Measurements from ENCODE around the gene SMAD4. TPM values are rescaled to one million over a fixed set of nuclear protein-coding genes. Genes with fewer than 3 reads are reported as not detected.

Gene SMAD4
- total RNA-seq, 1 experiment from 2014 or later = 19.7 TPM

DNA sequence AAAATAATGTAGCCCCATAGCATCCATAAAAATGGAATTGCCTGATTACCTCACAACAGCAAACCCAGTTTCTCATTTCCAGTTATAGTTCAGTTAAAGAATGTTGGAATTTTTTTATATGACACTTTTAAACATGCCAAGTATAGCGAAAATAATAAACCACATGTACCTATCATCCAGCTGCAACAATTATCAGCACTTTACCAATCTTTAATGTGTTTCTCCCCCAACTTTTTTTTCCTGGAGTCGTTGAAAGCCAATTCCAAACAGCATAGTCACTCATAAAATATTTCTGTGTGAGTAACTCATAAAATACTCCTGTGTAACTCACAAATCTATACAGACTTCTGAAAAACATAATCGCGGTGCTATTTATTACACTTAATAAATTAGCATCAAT is 38.1 kb downstream of the SMAD4 start:
- Histone ChIP-seq H3K9ac (ENCODE audit: low read length) (no peak overlapping the region), H4K20me1 (ENCODE audit: low read length) (no peaks in the 10 kb centered on the region), H3K36me3 (ENCODE audit: low read depth, low read length) (no peaks in the 10 kb centered on the region), H3K4me1 (ENCODE audit: insufficient read depth, low read length) (peaks cover 16% of the 10 kb centered on the region), H3K27me3 (ENCODE audit: low read length) (no peaks in the 10 kb centered on the region), H2AFZ (ENCODE audit: low read length) (no peak overlapping the region), H3F3A (ENCODE audit: low read length, unreplicated experiment) (no peaks in the 10 kb centered on the region), H3K79me2 (ENCODE audit: low read length) (no peaks in the 10 kb centered on the region), H3K27ac (ENCODE audit: low read length) (peak overlapping the region; percentile 10; the same call in 1 of the 2 replicates), H3K9me2 (replicated peaks; ENCODE audit: low read length) (no peaks in the 10 kb centered on the region), H3K4me2 (ENCODE audit: low read length) (peak overlapping the region; percentile 16; the same call in 1 of the 2 replicates), H3K4me3 (ENCODE audit: low read length) (no peak overlapping the region), H3K9me3 (ENCODE audit: low read length) (no peaks in the 10 kb centered on the region)
- TF ChIP-seq, protein P1, sequence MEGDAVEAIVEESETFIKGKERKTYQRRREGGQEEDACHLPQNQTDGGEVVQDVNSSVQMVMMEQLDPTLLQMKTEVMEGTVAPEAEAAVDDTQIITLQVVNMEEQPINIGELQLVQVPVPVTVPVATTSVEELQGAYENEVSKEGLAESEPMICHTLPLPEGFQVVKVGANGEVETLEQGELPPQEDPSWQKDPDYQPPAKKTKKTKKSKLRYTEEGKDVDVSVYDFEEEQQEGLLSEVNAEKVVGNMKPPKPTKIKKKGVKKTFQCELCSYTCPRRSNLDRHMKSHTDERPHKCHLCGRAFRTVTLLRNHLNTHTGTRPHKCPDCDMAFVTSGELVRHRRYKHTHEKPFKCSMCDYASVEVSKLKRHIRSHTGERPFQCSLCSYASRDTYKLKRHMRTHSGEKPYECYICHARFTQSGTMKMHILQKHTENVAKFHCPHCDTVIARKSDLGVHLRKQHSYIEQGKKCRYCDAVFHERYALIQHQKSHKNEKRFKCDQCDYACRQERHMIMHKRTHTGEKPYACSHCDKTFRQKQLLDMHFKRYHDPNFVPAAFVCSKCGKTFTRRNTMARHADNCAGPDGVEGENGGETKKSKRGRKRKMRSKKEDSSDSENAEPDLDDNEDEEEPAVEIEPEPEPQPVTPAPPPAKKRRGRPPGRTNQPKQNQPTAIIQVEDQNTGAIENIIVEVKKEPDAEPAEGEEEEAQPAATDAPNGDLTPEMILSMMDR (conservative IDR thresholded peaks at IDR 0.05; ENCODE audit: low read depth, low read length) = no peak
- TF ChIP-seq EZH2phosphoT487 (IDR thresholded peaks at IDR 0.05; ENCODE audit: borderline replicate concordance, low read length) (no peak), EZH2 (IDR thresholded peaks at IDR 0.05; ENCODE audit: low read length, unreplicated experiment) (no peak)
- BruUV-seq (replicated peaks) = no TSS peak
- ATAC-seq (peak; percentile 69), DNase-seq (peak; percentile 51)
- ChIA-PET CTCF (no interaction called here), POLR2A (ENCODE audit: unreplicated experiment) (no interaction called here)
- intact Hi-C loops (cut with micrococcal nuclease) = no loop called here

DNA sequence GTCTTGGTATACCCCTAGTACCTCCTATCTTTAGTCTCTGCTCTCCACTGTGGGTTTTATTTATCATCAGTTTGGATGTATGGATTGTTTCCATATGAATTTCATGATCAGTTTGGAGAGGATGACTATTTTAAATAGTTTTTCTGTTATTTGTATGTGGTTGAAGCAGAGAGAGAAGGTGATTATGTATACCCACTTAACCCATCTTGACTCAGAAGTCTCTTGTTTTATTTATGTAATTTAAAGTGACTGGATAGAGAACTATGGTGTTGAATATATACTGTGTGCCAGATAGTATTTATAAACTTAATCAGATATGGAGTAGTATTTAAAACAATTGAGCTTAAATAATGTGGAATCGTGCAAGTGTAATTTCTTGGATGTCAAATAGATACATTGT is 39.9 kb downstream of the SMAD4 start:
- POLR2A ChIA-PET (ENCODE audit: unreplicated experiment) = no interaction called here
- Histone ChIP-seq H3K9ac (ENCODE audit: low read length) (no peak overlapping the region), H3K36me3 (ENCODE audit: low read depth, low read length) (no peaks in the 10 kb centered on the region), H3K27ac (ENCODE audit: low read length) (no peak overlapping the region), H3K27me3 (ENCODE audit: low read length) (no peaks in the 10 kb centered on the region), H2AFZ (ENCODE audit: low read length) (no peak overlapping the region), H3K4me1 (ENCODE audit: insufficient read depth, low read length) (peaks cover 16% of the 10 kb centered on the region), H3K4me2 (ENCODE audit: low read length) (no peak overlapping the region), H3K79me2 (ENCODE audit: low read length) (no peaks in the 10 kb centered on the region), H4K20me1 (ENCODE audit: low read length) (no peaks in the 10 kb centered on the region), H3K9me3 (ENCODE audit: low read length) (no peaks in the 10 kb centered on the region), H3F3A (ENCODE audit: low read length, unreplicated experiment) (no peaks in the 10 kb centered on the region), H3K4me3 (ENCODE audit: low read length) (no peak overlapping the region), H3K9me2 (replicated peaks; ENCODE audit: low read length) (no peaks in the 10 kb centered on the region)
- no peak for DNase-seq
- intact Hi-C loops (cut with micrococcal nuclease) = no loop called here
- no peak for ATAC-seq
- TF ChIP-seq EZH2phosphoT487 (IDR thresholded peaks at IDR 0.05; ENCODE audit: borderline replicate concordance, low read length) (no peak), EZH2 (IDR thresholded peaks at IDR 0.05; ENCODE audit: low read length, unreplicated experiment) (no peak)
- TF ChIP-seq, protein P1 (conservative IDR thresholded peaks at IDR 0.05; ENCODE audit: low read depth, low read length) = no peak
- no TSS peak for BruUV-seq (replicated peaks)
- CTCF ChIA-PET = no interaction called here

DNA sequence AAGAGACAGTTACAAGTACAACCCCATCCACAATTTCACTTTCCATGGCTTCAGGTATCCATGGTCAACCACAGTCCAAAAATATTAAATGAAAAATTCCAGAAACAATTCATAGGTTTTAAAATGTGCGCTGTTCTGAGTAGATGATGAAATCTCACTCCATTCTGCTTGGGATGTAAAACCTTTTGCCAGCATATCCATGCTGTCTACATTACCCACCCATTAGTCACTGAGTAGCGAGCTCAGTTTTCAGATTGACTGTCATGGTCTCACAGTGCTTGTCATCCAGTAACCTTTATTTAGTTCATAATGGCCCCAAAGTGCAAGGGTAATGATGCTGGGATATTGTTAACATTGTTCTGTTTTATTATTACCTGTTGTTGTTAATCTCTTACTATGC is 40.5 kb downstream of the SMAD4 start:
- no peak overlapping the region for H3K27ac ChIP-seq (ENCODE audit: low read length)
- no TSS peak for BruUV-seq (replicated peaks)
- H3K4me3 ChIP-seq (ENCODE audit: low read length) = no peak overlapping the region
- H3K36me3 ChIP-seq (ENCODE audit: low read depth, low read length) = no peaks in the 10 kb centered on the region
- TF ChIP-seq EZH2phosphoT487 (IDR thresholded peaks at IDR 0.05; ENCODE audit: borderline replicate concordance, low read length) (no peak), EZH2 (IDR thresholded peaks at IDR 0.05; ENCODE audit: low read length, unreplicated experiment) (no peak)
- TF ChIP-seq, protein P1 (conservative IDR thresholded peaks at IDR 0.05; ENCODE audit: low read depth, low read length) = no peak
- no peaks in the 10 kb centered on the region for H3K9me2 ChIP-seq (replicated peaks; ENCODE audit: low read length)
- no peak overlapping the region for H2AFZ ChIP-seq (ENCODE audit: low read length)
- H3K9me3 ChIP-seq (ENCODE audit: low read length) = no peaks in the 10 kb centered on the region
- H3F3A ChIP-seq (ENCODE audit: low read length, unreplicated experiment) = no peaks in the 10 kb centered on the region
- intact Hi-C loops (cut with micrococcal nuclease) = no loop called here
- peaks cover 16% of the 10 kb centered on the region for H3K4me1 ChIP-seq (ENCODE audit: insufficient read depth, low read length)
- no peaks in the 10 kb centered on the region for H3K27me3 ChIP-seq (ENCODE audit: low read length)
- no peaks in the 10 kb centered on the region for H4K20me1 ChIP-seq (ENCODE audit: low read length)
- H3K9ac ChIP-seq (ENCODE audit: low read length) = no peak overlapping the region
- CTCF ChIA-PET = interaction anchor here (0.5 kb wide), 1 partner anchor 247 kb away, joined by 3 read pairs; no protein-coding TSS in a partner anchor
- POLR2A ChIA-PET (ENCODE audit: unreplicated experiment) = no interaction called here
- H3K4me2 ChIP-seq (ENCODE audit: low read length) = no peak overlapping the region
- peak; percentile 73 for ATAC-seq
- H3K79me2 ChIP-seq (ENCODE audit: low read length) = no peaks in the 10 kb centered on the region
- peak; percentile 48 for DNase-seq

Measured in PC-3 (cell line).